Activated T-helper 1 cell treated with anti-CD3 and anti-CD28 coated beads, Interleukin-12 subunit alpha, Interleukin-12 subunit beta, Interleukin-2, Interleukin-4 antibody, amounts not matched to agents 30 ng/mL and 10 ng/mL and 1 ng/mL, durations not matched to agents 14 hours and 24 hours and 36 hours (primary cell): Measurements from ENCODE around the gene ANKH. TPM values are rescaled to one million over a fixed set of nuclear protein-coding genes. Genes with fewer than 3 reads are reported as not detected.
A peak's percentile ranks its signal among the peaks of the same experiment; 100 is the strongest.
"Not testable (repeated sequence)": the region's sequence is repeated elsewhere in the genome, so short reads cannot be mapped to it uniquely, and the experiment has no call there.

Experiments
- DNase-seq: peaks from one replicate; pipeline ENCODE4 v3.0.0; 2021; ENCODE audit warnings: low spot score
- H3K27ac Mint-ChIP-seq: one replicate; pipeline ENCODE4 v1.8.0; 2021; ENCODE audit warnings: mild to moderate bottlenecking, mixed read lengths
- H3K27me3 Mint-ChIP-seq: one replicate; pipeline ENCODE4 v1.8.0; 2022; ENCODE audit warnings: mild to moderate bottlenecking, moderate library complexity, mixed read lengths; ENCODE audit not compliant: insufficient read depth
- H3K36me3 Mint-ChIP-seq: one replicate; pipeline ENCODE4 v1.8.0; 2021; ENCODE audit warnings: low read depth, mixed read lengths
- H3K4me1 Mint-ChIP-seq: one replicate; pipeline ENCODE4 v1.8.0; 2021; ENCODE audit warnings: low read depth, mixed read lengths
- H3K4me3 Mint-ChIP-seq: one replicate; pipeline ENCODE4 v1.8.0; 2021; ENCODE audit warnings: mild to moderate bottlenecking, moderate library complexity, mixed read lengths
- H3K9me3 Mint-ChIP-seq: one replicate; pipeline ENCODE4 v1.8.0; 2021; ENCODE audit warnings: mixed read lengths
- intact Hi-C: fragments of 100-400 bp; cut with micrococcal nuclease; formaldehyde crosslinking; loops from one replicate; pipeline ENCODE4 v1.15.1; 2024
- total RNA-seq: library from RNA; stranded (reverse); gene quantifications from 2 replicates; pipeline ENCODE4 v1.2.3, GENCODE V29; 2022

Gene ANKH
- total RNA-seq, 1 donor from 2014 or later = 35.6 TPM

- no peak overlapping the region for H3K4me3 Mint-ChIP-seq
- intact Hi-C loops = loop anchor here (10.0 kb wide), 2 partner anchors 1653 to 1813 kb away; partner anchors contain the start of gene ZNF622
- H3K27me3 Mint-ChIP-seq = no peaks in the 10 kb centered on the region
- H3K27ac Mint-ChIP-seq = no peak overlapping the region
- H3K9me3 Mint-ChIP-seq = no peaks in the 10 kb centered on the region
- peaks cover 46% of the 10 kb centered on the region for H3K4me1 Mint-ChIP-seq
- no peak for DNase-seq
- peaks cover 6% of the 10 kb centered on the region for H3K36me3 Mint-ChIP-seq
Observed at GRCh38 chr5:14812166-14812565, 59.4 kb downstream of the ANKH start.

- no peak for DNase-seq
- H3K4me1 Mint-ChIP-seq = peaks cover 37% of the 10 kb centered on the region
- peaks cover 7% of the 10 kb centered on the region for H3K36me3 Mint-ChIP-seq
- intact Hi-C loops = loop anchor here (10.0 kb wide), 2 partner anchors 1654 to 1814 kb away; partner anchors contain the start of gene ZNF622
- peak overlapping the region; percentile 80 for H3K4me3 Mint-ChIP-seq
- H3K27ac Mint-ChIP-seq = peak overlapping the region; percentile 37
- no peaks in the 10 kb centered on the region for H3K27me3 Mint-ChIP-seq
- H3K9me3 Mint-ChIP-seq = no peaks in the 10 kb centered on the region
Observed at GRCh38 chr5:14810928-14811572, 60.5 kb downstream of the ANKH start.

GRCh38 chr5:14810282-14810681 lies 61.3 kb downstream of the ANKH start:
- Mint-ChIP-seq H3K27ac (no peak overlapping the region), H3K4me3 (peak overlapping the region; percentile 80)
- no peak for DNase-seq

GRCh38 chr5:14809369-14810155 lies 62.0 kb downstream of the ANKH start:
- Mint-ChIP-seq H3K4me1 (peaks cover 37% of the 10 kb centered on the region), H3K36me3 (peaks cover 9% of the 10 kb centered on the region), H3K4me3 (peak overlapping the region; percentile 80), H3K27ac (peak overlapping the region; percentile 88), H3K9me3 (no peaks in the 10 kb centered on the region), H3K27me3 (no peaks in the 10 kb centered on the region)
- intact Hi-C loops = loop anchor here (1.0 to 10.0 kb wide), 12 partner anchors 8 to 1815 kb away; partner anchors contain the start of gene ZNF622
- DNase-seq = peak; percentile 74

More at GRCh38 chr5:14810282-14810681, 61.3 kb downstream of the ANKH start:
- Mint-ChIP-seq H3K36me3 (peaks cover 8% of the 10 kb centered on the region), H3K9me3 (no peaks in the 10 kb centered on the region), H3K4me1 (peaks cover 37% of the 10 kb centered on the region), H3K27me3 (no peaks in the 10 kb centered on the region)
- intact Hi-C loops = loop anchor here (10.0 kb wide), 2 partner anchors 1655 to 1815 kb away; partner anchors contain the start of gene ZNF622

- intact Hi-C loops = loop anchor here (2.0 to 5.0 kb wide), 3 partner anchors 25 to 215 kb away; no protein-coding TSS in a partner anchor
- Mint-ChIP-seq H3K27me3 (no peaks in the 10 kb centered on the region), H3K27ac (no peak overlapping the region), H3K4me1 (peaks cover 43% of the 10 kb centered on the region), H3K9me3 (no peaks in the 10 kb centered on the region), H3K36me3 (peaks cover 11% of the 10 kb centered on the region), H3K4me3 (no peak overlapping the region)
- no peak for DNase-seq
Observed at GRCh38 chr5:14807471-14807870, 64.1 kb downstream of the ANKH start.

- no peak overlapping the region for H3K4me3 Mint-ChIP-seq
- H3K9me3 Mint-ChIP-seq = no peaks in the 10 kb centered on the region
- DNase-seq = no peak
- no peaks in the 10 kb centered on the region for H3K27me3 Mint-ChIP-seq
- H3K4me1 Mint-ChIP-seq = peaks cover 48% of the 10 kb centered on the region
- H3K36me3 Mint-ChIP-seq = peaks cover 10% of the 10 kb centered on the region
- H3K27ac Mint-ChIP-seq = no peak overlapping the region
- intact Hi-C loops = loop anchor here (2.0 to 5.0 kb wide), 3 partner anchors 24 to 214 kb away; no protein-coding TSS in a partner anchor
Observed at GRCh38 chr5:14806456-14806855, 65.1 kb downstream of the ANKH start.

GRCh38 chr5:14802541-14802940 lies 69.0 kb downstream of the ANKH start:
- Mint-ChIP-seq H3K9me3 (no peaks in the 10 kb centered on the region), H3K27ac (no peak overlapping the region), H3K4me1 (peaks cover 34% of the 10 kb centered on the region), H3K27me3 (no peaks in the 10 kb centered on the region), H3K4me3 (no peak overlapping the region), H3K36me3 (peaks cover 13% of the 10 kb centered on the region)
- DNase-seq = no peak
- intact Hi-C loops = no loop called here

GRCh38 chr5:14801792-14802191 lies 69.8 kb downstream of the ANKH start:
- Mint-ChIP-seq H3K4me3 (no peak overlapping the region), H3K4me1 (peaks cover 29% of the 10 kb centered on the region), H3K27ac (no peak overlapping the region), H3K36me3 (peaks cover 13% of the 10 kb centered on the region), H3K27me3 (no peaks in the 10 kb centered on the region), H3K9me3 (no peaks in the 10 kb centered on the region)
- intact Hi-C loops = no loop called here
- DNase-seq = no peak

GRCh38 chr5:14797385-14797784 lies 74.2 kb downstream of the ANKH start:
- DNase-seq, H3K4me3 Mint-ChIP-seq, H3K27me3 Mint-ChIP-seq, H3K9me3 Mint-ChIP-seq, H3K36me3 Mint-ChIP-seq, H3K27ac Mint-ChIP-seq, intact Hi-C loops: not testable (repeated sequence)
- H3K4me1 Mint-ChIP-seq = peaks cover 24% of the 10 kb centered on the region

GRCh38 chr5:14794583-14795230 lies 76.9 kb downstream of the ANKH start:
- peaks cover 13% of the 10 kb centered on the region for H3K4me1 Mint-ChIP-seq
- peaks cover 10% of the 10 kb centered on the region for H3K36me3 Mint-ChIP-seq
- no peaks in the 10 kb centered on the region for H3K27me3 Mint-ChIP-seq
- H3K27ac Mint-ChIP-seq = no peak overlapping the region
- no peak overlapping the region for H3K4me3 Mint-ChIP-seq
- H3K9me3 Mint-ChIP-seq = no peaks in the 10 kb centered on the region
- no peak for DNase-seq
- intact Hi-C loops = no loop called here

- Mint-ChIP-seq H3K4me3 (no peak overlapping the region), H3K36me3 (peaks cover 10% of the 10 kb centered on the region), H3K27ac (no peak overlapping the region), H3K27me3 (no peaks in the 10 kb centered on the region), H3K4me1 (peaks cover 13% of the 10 kb centered on the region), H3K9me3 (no peaks in the 10 kb centered on the region)
- DNase-seq = no peak
- intact Hi-C loops = no loop called here
Observed at GRCh38 chr5:14793851-14794250, 77.7 kb downstream of the ANKH start.

GRCh38 chr5:14790911-14791310 lies 80.7 kb downstream of the ANKH start:
- no peak for DNase-seq
- intact Hi-C loops = no loop called here
- Mint-ChIP-seq H3K27ac (no peak overlapping the region), H3K27me3 (no peaks in the 10 kb centered on the region), H3K4me3 (no peak overlapping the region), H3K4me1 (peaks cover 13% of the 10 kb centered on the region), H3K36me3 (peaks cover 6% of the 10 kb centered on the region), H3K9me3 (no peaks in the 10 kb centered on the region)
